GM12801 (cell line): ENCODE data around the gene BRAF.

Experiments
- CTCF ChIP-seq: IDR thresholded peaks from one replicate; pipeline ENCODE4 v1.5.1; 2011; ENCODE audit warnings: control low read depth; ENCODE audit not compliant: insufficient read length; ENCODE audit errors: extremely low read depth

BRAF gene

GRCh38 chr7:140734729-140735128 is 190.0 kb downstream of the BRAF start:
- no peak for TF ChIP-seq CTCF

- no peak for TF ChIP-seq CTCF
Observed at GRCh38 chr7:140734096-140734495, 190.6 kb downstream of the BRAF start.

GRCh38 chr7:140732416-140732815 is 192.3 kb downstream of the BRAF start:
- TF ChIP-seq CTCF: no peak

GRCh38 chr7:140726281-140726680 is 198.4 kb downstream of the BRAF start:
- TF ChIP-seq CTCF: no peak

- TF ChIP-seq CTCF: no peak
Observed at GRCh38 chr7:140724706-140725105, 200.0 kb downstream of the BRAF start.

- no peak for TF ChIP-seq CTCF
Observed at GRCh38 chr7:140723574-140723973, 201.2 kb downstream of the BRAF start.

- TF ChIP-seq CTCF: no peak
Observed at GRCh38 chr7:140723006-140723405, 201.7 kb downstream of the BRAF start.

GRCh38 chr7:140722254-140722653 is 202.5 kb downstream of the BRAF start:
- TF ChIP-seq CTCF: no peak
